ENCODE data around the gene LRRC4.

DNA sequence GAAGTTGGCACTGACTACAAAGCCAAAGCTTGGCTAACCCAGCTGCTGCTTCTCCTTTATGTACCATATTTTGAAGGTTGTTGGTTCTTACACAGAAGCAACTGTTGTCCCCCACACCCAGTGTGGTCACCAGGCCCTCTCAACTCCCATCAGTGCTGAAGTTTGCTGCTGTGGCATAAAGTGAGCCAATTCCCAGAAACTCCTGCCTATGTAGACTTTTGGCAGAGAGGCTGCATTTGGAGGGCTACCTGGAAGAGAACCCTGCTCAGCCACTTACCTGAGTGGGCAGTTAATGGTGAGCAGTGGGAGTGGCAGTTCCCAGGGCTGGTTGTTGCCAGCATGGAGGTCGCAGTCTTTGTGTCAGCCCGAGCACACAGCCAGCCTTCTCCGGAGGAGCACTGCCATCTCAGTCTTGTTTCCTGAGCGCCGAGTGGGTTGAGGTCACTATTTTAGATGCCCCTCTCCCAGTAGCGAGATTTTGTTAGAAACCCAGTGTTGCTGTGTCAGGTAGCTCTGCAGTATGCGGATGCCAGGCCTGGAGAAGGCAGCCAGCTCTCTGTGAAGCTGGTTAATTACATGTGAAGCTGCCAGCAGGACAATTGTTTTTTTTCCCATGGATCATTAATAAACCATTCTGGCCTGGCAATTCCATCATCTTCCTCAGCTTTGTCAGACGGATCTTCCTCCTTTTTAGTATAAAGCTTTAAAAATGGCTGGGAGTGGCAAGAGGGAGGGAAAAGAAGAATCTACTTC is 24.5 kb downstream of the LRRC4 start:
- TF ChIP-seq, protein P1, sequence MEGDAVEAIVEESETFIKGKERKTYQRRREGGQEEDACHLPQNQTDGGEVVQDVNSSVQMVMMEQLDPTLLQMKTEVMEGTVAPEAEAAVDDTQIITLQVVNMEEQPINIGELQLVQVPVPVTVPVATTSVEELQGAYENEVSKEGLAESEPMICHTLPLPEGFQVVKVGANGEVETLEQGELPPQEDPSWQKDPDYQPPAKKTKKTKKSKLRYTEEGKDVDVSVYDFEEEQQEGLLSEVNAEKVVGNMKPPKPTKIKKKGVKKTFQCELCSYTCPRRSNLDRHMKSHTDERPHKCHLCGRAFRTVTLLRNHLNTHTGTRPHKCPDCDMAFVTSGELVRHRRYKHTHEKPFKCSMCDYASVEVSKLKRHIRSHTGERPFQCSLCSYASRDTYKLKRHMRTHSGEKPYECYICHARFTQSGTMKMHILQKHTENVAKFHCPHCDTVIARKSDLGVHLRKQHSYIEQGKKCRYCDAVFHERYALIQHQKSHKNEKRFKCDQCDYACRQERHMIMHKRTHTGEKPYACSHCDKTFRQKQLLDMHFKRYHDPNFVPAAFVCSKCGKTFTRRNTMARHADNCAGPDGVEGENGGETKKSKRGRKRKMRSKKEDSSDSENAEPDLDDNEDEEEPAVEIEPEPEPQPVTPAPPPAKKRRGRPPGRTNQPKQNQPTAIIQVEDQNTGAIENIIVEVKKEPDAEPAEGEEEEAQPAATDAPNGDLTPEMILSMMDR (IDR thresholded peaks at IDR 0.05) = no peak
- no peak for TF ChIP-seq POLR2A (IDR thresholded peaks at IDR 0.05)

Measured in lower leg skin (tissue), 3 donors.